GM12891 (cell line): ENCODE results near the gene DACH1.

ENCODE experiments used
- POLR2AphosphoS5 ChIP-seq: IDR thresholded peaks from 2 replicates; pipeline ENCODE4 v1.6.1; 2011; ENCODE audit warnings: low read depth, low read length, control low read depth
- TAF1 ChIP-seq: IDR thresholded peaks from 2 replicates; pipeline ENCODE4 v1.6.1; 2011; ENCODE audit warnings: low read depth, low read length, control low read depth

GRCh38 chr13:71702253-71702652, 164.8 kb downstream of the DACH1 start:
- TF ChIP-seq TAF1 (no peak), POLR2AphosphoS5 (no peak)
